ENCODE measurements around the gene PEX5L.
A peak's percentile ranks its signal among the peaks of the same experiment; 100 is the strongest.

PEX5L gene, protein sequence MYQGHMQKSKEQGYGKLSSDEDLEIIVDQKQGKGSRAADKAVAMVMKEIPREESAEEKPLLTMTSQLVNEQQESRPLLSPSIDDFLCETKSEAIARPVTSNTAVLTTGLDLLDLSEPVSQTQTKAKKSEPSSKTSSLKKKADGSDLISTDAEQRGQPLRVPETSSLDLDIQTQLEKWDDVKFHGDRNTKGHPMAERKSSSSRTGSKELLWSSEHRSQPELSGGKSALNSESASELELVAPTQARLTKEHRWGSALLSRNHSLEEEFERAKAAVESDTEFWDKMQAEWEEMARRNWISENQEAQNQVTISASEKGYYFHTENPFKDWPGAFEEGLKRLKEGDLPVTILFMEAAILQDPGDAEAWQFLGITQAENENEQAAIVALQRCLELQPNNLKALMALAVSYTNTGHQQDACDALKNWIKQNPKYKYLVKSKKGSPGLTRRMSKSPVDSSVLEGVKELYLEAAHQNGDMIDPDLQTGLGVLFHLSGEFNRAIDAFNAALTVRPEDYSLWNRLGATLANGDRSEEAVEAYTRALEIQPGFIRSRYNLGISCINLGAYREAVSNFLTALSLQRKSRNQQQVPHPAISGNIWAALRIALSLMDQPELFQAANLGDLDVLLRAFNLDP

DNA sequence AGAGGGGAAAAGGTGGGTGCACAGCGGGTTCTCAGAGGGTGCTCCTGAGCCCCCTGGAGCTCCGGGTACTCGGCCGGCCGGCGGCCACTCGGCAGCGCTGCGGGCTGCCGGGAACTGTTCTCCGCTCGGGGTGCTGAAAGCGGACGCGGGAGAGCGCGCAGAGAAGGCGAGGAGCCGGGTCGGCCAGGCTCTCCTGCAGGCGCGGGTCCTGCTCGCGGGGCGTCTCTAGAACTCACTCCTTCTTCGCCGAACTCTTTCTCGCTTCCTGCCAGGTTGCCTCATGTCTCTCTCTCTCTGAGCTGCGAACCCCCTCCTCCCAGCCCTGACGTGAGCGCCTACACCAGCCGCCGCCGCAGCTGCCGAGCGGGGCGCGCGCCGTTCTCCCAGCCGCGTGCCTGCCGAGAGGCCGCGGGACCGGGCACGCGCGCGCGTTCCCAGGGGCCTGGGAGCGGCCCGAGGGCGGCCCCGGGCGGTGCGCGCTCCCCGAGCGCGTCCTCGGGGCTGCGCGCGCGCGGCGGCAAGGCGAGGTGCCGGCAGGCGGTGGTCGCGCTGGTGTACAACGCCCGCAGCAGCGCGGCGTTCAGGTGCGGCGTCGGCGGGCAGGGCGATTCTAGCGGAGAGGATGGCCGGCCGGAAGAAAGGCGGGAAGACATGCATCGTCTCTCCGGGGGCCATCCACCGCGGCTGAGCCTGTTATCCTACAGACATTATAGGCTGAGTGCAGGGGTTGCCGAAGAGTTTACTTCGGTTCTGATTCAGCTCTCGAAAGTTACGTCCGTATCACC lies at the start of gene PEX5L:
PEX5L (minus strand) TSS at position 267 of the 785 bp plus-strand sequence. CDS start 338 bp downstream, outside the sequence.
- peak within 1 kb of the TSS; percentile 94 for H3K4me2 ChIP-seq
- H3K27me3 ChIP-seq (ENCODE audit: insufficient read depth, low read depth) = no peaks in the 10 kb centered on the region
- peaks cover 10% of the 10 kb centered on the region for H3K4me1 ChIP-seq (ENCODE audit: low read depth, poor library complexity, severe bottlenecking)
- peak within 1 kb of the TSS; percentile 80 for H3K4me3 ChIP-seq (IDR thresholded peaks at IDR 0.05; ENCODE audit: insufficient read depth, low read depth, low read length)
- peak within 1 kb of the TSS; percentile 62; the same call in 1 of the 2 replicates for H2AFZ ChIP-seq (ENCODE audit: low read depth)
- no peaks in the 10 kb centered on the region for H4K20me1 ChIP-seq (ENCODE audit: insufficient read depth)
- H3K79me2 ChIP-seq (ENCODE audit: insufficient read depth, low read depth) = no peaks in the 10 kb centered on the region
- TF ChIP-seq, protein P1, sequence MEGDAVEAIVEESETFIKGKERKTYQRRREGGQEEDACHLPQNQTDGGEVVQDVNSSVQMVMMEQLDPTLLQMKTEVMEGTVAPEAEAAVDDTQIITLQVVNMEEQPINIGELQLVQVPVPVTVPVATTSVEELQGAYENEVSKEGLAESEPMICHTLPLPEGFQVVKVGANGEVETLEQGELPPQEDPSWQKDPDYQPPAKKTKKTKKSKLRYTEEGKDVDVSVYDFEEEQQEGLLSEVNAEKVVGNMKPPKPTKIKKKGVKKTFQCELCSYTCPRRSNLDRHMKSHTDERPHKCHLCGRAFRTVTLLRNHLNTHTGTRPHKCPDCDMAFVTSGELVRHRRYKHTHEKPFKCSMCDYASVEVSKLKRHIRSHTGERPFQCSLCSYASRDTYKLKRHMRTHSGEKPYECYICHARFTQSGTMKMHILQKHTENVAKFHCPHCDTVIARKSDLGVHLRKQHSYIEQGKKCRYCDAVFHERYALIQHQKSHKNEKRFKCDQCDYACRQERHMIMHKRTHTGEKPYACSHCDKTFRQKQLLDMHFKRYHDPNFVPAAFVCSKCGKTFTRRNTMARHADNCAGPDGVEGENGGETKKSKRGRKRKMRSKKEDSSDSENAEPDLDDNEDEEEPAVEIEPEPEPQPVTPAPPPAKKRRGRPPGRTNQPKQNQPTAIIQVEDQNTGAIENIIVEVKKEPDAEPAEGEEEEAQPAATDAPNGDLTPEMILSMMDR (conservative IDR thresholded peaks at IDR 0.05; ENCODE audit: low read depth, low read length) = no peak
- no peaks in the 10 kb centered on the region for H3K36me3 ChIP-seq (ENCODE audit: insufficient read depth)
- H3K9ac ChIP-seq = no peak within 1 kb of the TSS
- no peak within 1 kb of the TSS for H3K27ac ChIP-seq

DNA sequence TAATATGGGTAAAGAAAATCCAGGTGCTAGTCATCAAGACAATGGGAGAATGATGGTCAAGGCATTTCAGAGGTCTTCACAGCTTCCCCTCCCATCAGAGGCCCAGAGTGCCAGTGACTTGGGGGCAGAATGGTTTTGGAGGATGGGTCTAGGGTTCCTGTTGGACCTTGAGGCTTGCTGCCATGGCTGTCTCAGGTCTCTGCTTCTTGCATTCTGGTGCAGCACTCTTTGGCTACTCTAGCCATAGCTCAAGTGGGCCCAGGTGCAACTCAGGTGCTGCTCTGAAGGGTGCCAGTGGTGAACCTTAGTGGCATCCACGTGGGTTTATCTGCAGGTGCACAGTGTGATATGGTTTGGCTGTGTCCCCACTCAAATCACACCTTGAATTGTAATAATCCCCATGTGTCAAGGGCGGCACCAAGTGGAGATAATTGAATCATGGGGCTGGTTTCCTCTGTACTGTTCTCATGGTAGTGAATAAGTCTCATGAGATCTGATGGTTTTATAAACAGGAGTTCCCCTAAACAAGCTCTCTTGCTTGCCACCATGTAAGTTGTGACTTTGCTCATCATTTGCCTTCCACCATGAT lies 48.5 kb upstream of the PEX5L start:
- Histone ChIP-seq H3K9ac (no peak overlapping the region), H3K36me3 (ENCODE audit: insufficient read depth) (no peaks in the 10 kb centered on the region), H3K79me2 (ENCODE audit: insufficient read depth, low read depth) (no peaks in the 10 kb centered on the region), H3K4me3 (IDR thresholded peaks at IDR 0.05; ENCODE audit: insufficient read depth, low read depth, low read length) (no peak overlapping the region), H3K27ac (no peak overlapping the region), H2AFZ (ENCODE audit: low read depth) (no peak overlapping the region), H3K4me2 (no peak overlapping the region), H3K27me3 (ENCODE audit: insufficient read depth, low read depth) (no peaks in the 10 kb centered on the region), H3K4me1 (ENCODE audit: low read depth, poor library complexity, severe bottlenecking) (no peaks in the 10 kb centered on the region), H4K20me1 (ENCODE audit: insufficient read depth) (no peaks in the 10 kb centered on the region)
- TF ChIP-seq, protein P1 (conservative IDR thresholded peaks at IDR 0.05; ENCODE audit: low read depth, low read length) = no peak

DNA sequence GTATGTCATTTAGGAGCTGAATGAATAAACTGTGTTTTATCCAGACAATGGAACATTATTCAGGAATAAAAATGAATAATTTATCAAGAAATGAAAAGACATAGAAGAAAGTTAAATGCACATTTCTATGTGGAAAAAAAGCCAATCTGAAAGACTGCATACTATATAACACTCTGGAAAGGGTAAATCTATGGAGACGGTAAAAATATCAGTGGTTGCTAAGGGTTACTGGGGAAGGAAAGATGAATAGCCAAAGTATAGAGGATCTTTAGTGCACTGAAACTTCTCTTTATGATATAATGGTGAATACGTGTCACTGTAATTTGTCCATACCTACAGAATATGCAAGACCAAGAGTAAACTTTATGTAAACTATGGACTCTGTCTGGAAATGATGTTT lies 46.0 kb upstream of the PEX5L start:
- Histone ChIP-seq H4K20me1 (ENCODE audit: insufficient read depth) (no peaks in the 10 kb centered on the region), H3K27me3 (ENCODE audit: insufficient read depth, low read depth) (no peaks in the 10 kb centered on the region), H3K4me1 (ENCODE audit: low read depth, poor library complexity, severe bottlenecking) (no peaks in the 10 kb centered on the region), H3K9ac (no peak overlapping the region), H3K79me2 (ENCODE audit: insufficient read depth, low read depth) (no peaks in the 10 kb centered on the region), H3K27ac (no peak overlapping the region), H3K36me3 (ENCODE audit: insufficient read depth) (no peaks in the 10 kb centered on the region), H3K4me2 (no peak overlapping the region), H2AFZ (ENCODE audit: low read depth) (no peak overlapping the region), H3K4me3 (IDR thresholded peaks at IDR 0.05; ENCODE audit: insufficient read depth, low read depth, low read length) (no peak overlapping the region)
- TF ChIP-seq, protein P1 (conservative IDR thresholded peaks at IDR 0.05; ENCODE audit: low read depth, low read length) = no peak

DNA sequence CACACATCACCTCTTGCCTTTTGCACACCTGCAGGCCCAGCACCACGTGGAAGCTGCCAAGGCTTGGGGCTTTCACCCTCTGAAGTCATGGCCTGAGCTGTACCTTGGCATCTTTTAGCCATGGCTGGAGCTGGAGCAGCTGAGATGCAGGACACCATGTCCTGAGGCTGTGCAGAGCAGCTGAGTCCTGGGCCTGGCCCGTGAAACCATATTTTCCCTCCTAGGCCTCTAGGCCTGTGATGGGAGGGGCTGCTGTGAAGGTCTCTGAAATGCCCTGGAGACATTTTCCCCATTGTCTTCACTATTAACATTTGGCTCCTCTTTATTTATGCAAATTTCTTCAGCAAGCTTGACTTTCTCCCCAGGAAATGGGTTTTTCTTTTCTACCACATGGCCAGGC lies 41.9 kb upstream of the PEX5L start:
- Histone ChIP-seq H3K27me3 (ENCODE audit: insufficient read depth, low read depth) (no peaks in the 10 kb centered on the region), H3K4me3 (IDR thresholded peaks at IDR 0.05; ENCODE audit: insufficient read depth, low read depth, low read length) (no peak overlapping the region), H3K4me1 (ENCODE audit: low read depth, poor library complexity, severe bottlenecking) (no peaks in the 10 kb centered on the region), H3K36me3 (ENCODE audit: insufficient read depth) (no peaks in the 10 kb centered on the region), H3K9ac (no peak overlapping the region), H3K4me2 (no peak overlapping the region), H2AFZ (ENCODE audit: low read depth) (no peak overlapping the region), H3K79me2 (ENCODE audit: insufficient read depth, low read depth) (no peaks in the 10 kb centered on the region), H4K20me1 (ENCODE audit: insufficient read depth) (no peaks in the 10 kb centered on the region), H3K27ac (no peak overlapping the region)
- TF ChIP-seq, protein P1 (conservative IDR thresholded peaks at IDR 0.05; ENCODE audit: low read depth, low read length) = no peak

Data from KMS-11 (cell line).